Adipose tissue (tissue), 3 donors: ENCODE results near the gene PDK4. TPM values are rescaled to one million over a fixed set of nuclear protein-coding genes. Genes with fewer than 3 reads are reported as not detected.
"Not testable (repeated sequence)": the region's sequence is repeated elsewhere in the genome, so short reads cannot be mapped to it uniquely, and the experiment has no call there.

Source experiments
- H3K27ac ChIP-seq: one replicate; pipeline ENCODE4 v1.5.1; 2013; ENCODE audit warnings: low read depth, low read length
- WGBS, 3 donors: extraction: QIAGEN DNeasy Blood & Tissue Kit; methylation state at CpG; one replicate each; pipeline ENCODE4 v1.1.7; 2013; 5-methylcytosine and 5-hydroxymethylcytosine counted together
- polyA plus RNA-seq, 3 donors: library from polyadenylated mRNA; stranded (reverse); fragments of 200-250 nt; gene quantifications; one replicate each; pipeline ENCODE4 v1.2.3, GENCODE V29; 2013
- donor health status: healthy with polysubstance abuse.
- donor health status: Bipolar disorder and iron deficiency.
- donor health status: healthy.

PDK4 gene
- polyA plus RNA-seq, 3 donors: 106 to 387 (median 182) TPM

DNA sequence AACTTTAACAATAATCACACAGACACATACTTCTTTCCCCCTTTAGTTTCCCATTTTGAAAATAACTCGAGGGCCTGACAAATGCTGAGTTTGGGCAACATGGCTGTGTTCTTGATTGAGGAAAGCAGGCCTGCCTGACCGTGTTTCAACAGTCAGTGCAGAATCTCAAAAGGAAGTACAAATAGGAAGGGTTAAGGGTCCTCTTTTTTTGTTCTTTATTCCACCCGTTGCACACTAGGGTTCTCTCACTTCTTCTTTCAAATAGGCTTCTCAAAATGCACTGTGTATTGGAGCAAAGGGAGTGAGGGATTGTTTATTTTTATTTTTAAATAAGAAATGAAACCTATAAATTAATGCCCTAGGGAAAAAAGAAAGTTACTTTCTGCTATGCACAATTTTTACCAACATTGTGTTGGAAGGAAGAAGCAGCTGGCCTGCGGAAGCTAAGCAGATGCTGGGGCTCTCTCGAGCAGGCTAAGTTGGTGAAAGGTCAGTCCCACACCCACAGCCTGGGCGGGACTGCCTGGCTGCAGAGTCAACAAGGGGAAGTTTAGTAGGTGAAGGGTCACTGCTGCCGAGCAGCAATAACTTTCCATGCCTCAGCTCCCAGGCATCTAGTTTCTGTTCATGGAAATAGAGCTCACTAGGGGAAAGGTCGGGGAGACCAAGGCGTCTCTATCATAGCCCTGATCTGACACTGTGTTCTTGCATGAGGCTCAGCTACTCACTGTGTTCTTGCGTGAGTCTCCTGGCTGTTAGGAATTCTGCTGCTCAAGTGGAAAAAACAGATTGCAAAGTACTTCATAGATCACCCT is 12.2 kb upstream of the PDK4 start:
- 1 to 4% (median 3%) methylated on average over 10 of the region's 10 CpGs for WGBS, 3 donors
- H3K27ac ChIP-seq: peak overlapping the region; percentile 79

DNA sequence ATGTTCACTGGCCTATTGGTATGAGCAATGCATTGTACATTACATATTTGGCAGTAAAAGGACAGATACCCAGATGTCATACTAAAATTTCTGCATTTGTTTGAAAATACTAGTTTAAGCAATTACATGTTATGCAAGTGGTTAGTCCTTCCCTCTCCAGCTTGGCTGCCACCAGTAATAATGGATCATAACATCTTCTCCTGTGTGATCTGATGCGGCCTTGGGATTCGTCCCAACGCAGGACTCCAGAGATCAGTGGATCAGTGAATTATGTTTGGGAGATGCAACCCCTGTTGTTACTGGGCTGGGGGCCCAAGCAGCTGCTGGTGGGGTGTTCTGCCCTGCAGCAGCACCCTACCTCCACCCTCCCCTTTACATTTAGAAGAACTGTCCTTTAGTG is 11.2 kb upstream of the PDK4 start:
- WGBS, 3 donors: 62 to 74% (median 69%) methylated on average over 3 of the region's 3 CpGs
- peak overlapping the region; percentile 79 for H3K27ac ChIP-seq

DNA sequence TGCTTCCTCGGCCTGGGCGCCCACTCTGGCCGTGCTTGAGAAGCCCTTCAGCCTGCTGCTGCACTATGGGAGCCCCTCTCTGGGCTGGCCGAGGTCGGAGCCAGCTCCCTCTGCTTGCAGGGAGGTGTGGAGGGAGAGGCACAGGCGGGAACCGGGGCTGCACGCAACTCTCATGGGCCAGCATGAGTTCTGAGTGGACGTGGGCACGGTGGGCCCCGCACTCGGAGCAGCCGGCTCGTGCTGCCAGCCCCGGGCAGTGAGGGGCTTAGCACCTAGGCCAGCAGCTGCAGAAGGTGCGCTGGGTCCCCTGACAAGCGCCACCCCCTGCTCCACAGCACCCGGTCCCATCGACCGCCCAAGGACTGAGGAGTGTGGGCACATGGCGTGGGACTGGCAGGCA is 9.0 kb upstream of the PDK4 start:
- no peak overlapping the region for H3K27ac ChIP-seq
- 93 to 97% (median 96%) methylated on average over 19 to 21 of the region's 21 CpGs for WGBS, 3 donors

DNA sequence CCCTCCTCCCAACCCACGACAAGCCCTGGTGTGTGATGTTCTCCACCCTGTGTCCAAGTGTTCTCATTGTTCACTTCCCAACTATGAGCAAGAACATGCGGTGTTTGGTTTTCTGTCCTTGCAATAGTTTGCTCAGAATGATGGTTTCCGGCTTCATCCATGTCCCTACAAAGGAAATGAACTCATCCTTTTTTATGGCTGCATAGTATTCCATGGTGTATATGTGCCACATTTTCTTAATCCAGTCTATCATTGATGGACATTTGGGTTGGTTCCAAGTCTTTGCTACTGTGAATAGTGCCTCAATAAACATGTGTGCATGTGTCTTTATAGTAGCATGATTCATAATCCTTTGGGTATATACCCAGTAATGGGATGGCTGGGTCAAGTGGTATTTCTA is 8.5 kb upstream of the PDK4 start:
- WGBS, 3 donors: 83 to 90% (median 85%) methylated on average over 3 of the region's 3 CpGs
- not testable (repeated sequence) for H3K27ac ChIP-seq

DNA sequence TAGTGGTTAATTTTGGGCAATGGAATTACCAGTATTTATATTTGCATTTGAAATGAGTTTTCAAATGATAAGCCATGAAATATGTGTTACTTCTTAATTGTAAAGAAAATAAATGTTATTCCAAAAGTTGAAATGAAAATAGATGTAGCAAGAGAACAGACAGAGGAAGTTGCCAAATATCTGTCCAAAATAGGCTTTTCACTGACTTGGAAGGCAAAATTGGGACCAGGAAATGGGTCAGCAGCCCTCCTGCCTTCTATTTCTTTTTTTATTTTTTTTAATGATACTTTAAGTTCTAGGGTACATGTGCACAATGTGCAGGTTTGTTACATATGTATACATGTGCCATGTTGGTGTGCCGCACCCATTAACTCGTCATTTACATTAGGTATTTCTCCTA is 8.1 kb upstream of the PDK4 start:
- not testable (repeated sequence) for H3K27ac ChIP-seq
- 86 to 94% (median 93%) methylated on average over 2 of the region's 2 CpGs for WGBS, 3 donors

DNA sequence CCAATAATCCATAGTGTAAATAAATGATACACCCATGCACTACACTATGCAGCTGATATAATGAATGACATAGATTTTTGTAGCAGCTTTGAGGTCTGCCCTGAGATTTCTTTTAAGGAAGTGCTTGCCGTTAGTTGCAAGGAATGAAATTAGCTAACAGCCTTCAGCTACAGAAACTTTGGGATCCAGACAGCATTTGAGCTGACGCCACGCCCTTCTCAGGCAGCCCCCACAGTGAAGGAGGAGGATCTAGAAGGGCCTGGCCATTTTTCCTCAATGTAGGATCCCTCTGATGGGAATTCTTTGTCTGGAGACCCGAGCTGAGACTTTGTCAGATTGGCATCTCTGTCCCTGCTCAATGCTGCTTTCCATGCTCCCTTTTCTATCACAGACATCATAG is 6.1 kb upstream of the PDK4 start:
- 45 to 82% (median 45%) methylated on average over 4 of the region's 4 CpGs for WGBS, 3 donors
- H3K27ac ChIP-seq: no peak overlapping the region

DNA sequence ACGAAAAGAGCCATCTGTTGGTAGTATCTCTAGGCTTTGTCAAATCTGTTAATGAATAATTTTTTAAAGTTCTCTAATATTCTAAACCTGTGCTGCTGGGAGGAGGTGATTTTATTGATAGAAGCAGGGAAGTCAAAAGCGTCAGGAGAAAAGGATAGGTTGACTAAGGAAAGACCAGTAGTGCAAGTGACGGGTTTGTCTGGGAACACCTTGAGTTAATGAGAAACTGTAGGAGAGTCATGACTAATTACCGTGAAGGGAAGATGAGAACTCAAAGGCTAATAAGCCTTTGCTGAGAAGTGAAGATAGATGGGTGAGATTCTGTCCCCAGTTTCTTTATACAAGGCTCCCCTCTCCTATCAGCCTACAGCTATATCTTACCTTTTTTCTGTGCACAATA is 5.0 kb upstream of the PDK4 start:
- H3K27ac ChIP-seq: no peak overlapping the region
- 64 to 96% (median 87%) methylated on average over 4 of the region's 4 CpGs for WGBS, 3 donors

DNA sequence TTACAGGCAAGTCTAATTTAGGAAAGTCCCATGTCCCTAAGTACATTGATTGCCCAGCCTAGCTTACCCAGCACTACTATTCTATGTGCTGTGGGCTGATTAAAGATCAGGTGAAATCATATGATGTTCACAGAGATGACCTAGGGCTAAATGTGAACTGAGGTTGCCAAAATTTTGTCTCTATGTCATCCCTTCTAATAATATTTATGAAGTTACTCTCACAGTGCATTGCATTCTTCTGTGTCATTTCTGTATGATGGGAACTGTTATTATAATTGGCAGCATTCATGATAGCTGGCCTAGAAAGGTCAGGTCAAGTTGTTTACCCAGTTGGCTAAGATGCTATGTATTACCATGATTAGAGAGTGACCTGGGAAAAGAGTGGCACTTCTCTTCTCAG is 2.8 kb upstream of the PDK4 start:
- no peak overlapping the region for H3K27ac ChIP-seq

DNA sequence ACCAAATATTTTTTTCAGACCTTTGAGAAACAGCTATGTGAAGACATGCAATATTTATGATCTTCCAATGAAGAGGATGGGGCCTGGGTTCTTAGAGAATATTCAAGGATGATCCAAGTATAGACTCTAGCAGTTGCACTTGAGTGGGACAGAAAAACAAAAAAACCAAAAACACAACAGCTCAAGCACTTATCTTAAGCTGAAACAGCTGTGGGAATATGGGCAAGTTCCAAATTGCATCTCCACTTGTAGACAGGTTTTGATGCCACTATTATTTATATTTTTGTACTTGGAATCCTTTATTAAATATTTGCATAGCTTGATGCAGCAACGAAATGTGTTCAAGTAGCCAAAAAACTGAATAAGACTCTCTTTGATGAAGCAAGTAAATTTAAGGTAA is 2.2 kb upstream of the PDK4 start:
- WGBS, 3 donors: 43 to 67% (median 59%) methylated on average over 1 of the region's 1 CpG
- no peak overlapping the region for H3K27ac ChIP-seq

DNA sequence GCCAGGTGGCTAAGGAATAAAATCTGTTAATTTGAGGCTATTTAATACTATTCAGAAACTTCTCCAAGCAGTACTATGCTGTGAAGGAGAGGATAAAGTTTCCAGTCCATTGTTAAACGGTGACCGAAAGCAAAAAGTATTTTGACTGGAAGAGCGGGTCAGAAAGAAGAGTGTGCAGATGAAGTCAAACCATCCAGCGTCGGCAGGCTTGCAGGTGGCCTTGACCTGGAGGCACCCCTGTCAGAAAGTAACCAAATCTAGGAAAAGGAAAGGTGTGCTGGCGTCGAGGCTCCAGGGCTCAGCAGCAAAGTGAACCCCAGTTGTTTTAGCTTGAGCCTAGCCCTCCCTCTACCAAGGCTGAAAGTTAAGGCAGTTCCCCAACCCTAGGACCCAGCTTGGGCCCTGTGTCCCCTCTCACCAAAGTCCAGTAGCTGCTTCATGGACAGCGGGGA is 544 bp downstream of the PDK4 start:
- H3K27ac ChIP-seq: peak overlapping the region; percentile 90
- WGBS, 3 donors: 5 to 22% (median 12%) methylated on average over 8 of the region's 8 CpGs

DNA sequence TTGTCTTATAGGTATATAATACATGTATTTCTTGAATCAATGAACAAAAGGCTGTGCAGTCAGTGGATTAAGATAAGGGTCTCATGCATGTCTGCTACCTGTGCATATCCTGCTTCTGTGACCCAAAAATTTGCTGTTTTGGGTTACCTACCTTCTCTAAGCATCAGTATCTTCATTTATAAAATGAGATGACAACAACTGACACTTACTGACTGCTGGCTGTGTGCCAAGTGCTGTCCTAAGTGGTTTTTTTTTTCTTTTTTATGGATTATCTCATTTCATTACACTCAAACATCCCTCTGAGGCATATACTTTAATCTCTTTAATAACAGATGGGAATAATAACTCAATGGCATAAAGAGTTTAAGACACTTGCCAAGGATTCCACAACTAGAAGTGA is 2.1 kb downstream of the PDK4 start:
- no peak overlapping the region for H3K27ac ChIP-seq

DNA sequence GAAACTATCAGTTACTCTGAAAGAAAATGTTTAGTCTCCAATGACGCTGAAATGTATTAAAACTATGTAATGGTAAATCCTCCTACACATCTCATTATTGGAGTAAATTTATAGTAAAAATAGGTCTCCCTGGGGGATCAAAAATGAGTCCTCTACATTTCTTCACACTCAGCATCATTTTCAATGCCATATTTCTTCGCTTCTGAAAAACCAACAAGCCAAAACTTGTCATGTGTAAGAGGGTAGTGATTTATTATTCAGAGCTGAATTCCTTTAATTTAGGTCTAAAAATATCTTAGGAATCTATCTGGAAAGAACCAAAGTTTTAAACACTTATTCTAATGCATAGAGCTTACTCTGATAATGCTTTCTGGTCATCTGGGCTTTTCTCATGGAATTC is 3.0 kb downstream of the PDK4 start:
- no peak overlapping the region for H3K27ac ChIP-seq
- WGBS, 3 donors: 47 to 55% (median 50%) methylated on average over 2 of the region's 2 CpGs

DNA sequence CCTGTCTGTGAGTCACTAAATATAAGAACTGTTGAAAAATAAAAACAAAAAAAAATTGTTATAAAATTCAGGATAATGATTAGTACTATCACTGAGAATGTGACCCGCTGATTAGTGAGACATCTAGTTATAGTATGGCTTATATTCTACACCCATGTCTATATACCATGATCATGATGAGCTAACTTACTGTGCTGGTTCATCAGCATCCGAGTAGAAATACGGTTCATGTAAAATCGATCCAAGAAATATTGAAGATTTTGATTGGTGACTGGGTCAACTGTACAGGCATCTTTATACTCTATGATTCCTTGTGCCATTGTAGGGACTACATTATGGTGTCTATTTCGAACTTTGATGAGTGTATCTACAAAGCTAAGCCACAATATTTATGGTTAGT is 3.7 kb downstream of the PDK4 start:
- 70 to 91% (median 76%) methylated on average over 5 of the region's 5 CpGs for WGBS, 3 donors
- H3K27ac ChIP-seq: no peak overlapping the region

DNA sequence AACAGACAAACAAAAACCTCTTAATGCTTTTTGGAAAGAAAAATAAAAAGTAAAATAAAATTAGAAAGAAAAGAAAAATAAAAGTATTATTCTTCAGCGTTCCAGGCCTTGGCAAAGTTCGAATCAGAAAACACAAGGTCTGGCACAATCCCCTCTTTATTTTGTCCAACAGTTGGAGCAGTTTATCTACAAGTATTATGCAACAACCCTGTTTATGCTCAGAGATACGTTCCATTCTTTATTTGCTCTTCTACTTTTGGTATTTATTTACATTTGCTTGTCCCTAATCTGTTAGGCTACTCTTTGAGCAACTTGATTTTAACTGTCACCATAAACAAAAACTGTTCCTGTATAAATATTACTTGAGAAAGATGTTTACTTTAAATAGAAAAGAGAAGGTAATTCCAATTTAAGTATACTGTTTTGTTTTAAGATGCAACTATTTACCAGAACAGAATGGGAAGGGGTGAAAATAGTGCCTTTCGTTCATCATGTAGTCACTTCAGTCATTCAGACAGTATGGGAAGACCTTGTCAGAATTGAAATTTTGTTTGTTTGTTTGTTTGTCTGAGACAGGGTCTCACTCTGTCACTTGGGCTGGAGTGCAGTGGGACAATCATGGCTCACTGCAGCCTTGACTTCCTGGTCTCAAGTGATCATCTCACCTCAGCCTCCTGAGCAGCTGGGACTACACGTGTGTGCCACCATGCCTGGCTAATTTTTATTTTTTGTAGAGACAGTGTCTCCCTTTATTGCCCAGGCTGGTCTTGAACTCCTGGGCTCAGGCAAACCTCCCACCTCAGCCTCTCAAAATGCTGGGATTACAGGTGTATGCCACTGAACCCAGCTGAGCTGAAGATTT is 5.7 kb downstream of the PDK4 start:
- 18 to 61% (median 46%) methylated on average over 5 of the region's 5 CpGs for WGBS, 3 donors
- no peak overlapping the region for H3K27ac ChIP-seq

DNA sequence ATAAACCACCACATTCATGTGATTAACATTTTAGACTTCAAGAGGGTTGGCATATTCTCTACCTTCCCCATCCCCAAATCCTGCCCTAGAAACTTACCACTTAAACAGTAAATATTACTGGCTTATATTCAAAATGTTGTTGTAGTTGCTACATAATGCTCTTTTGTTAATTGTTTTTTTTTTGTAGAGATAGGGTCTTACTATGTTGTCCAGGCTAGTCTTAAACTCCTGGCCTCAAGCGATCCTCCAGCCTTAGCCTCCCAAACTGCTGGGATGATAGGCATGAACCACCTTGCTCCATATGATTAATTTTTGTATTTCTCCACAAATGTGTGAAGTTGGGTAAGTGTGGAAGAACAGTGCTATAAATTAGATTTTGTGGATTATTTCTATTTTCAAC is 6.5 kb downstream of the PDK4 start:
- WGBS, 3 donors: 95 to 100% (median 95%) methylated on average over 1 of the region's 1 CpG

DNA sequence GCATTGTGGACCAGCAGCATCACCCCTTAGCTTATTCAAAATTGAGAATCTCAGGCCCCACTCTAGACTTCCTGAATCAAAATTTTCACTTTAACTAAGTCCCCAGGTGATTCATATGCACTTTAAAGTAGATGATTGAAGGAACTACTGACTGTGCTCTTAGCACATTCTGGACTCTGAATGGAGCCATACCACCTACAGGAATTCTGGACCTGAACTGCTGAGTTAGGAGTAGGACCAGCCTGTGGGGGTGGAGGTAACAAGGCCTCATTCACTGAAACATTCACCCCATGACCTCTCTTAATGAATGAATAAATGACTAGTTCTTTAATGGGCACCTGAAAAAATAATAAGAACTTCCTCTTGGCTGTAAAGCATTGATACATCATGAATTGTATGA is 7.3 kb downstream of the PDK4 start:
- no peak overlapping the region for H3K27ac ChIP-seq

More for the DNA sequence above, 6.5 kb downstream of the PDK4 start:
- H3K27ac ChIP-seq: no peak overlapping the region

DNA sequence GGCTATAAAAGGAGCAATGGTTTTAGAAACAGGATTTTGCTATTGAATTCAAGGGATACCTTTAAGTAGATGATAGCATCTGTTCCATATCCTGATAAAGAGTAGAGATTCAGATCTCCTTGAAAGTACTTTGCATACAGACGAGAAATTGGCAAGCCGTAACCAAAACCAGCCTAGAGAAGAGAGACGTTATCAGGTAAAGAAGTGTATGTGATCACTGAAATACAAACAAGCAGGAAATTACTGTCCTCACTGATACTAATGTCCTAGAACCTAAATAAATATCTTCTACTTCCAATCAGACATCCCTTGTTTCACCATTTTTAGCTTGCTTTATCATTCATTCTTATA is 9.4 kb downstream of the PDK4 start:
- WGBS, 3 donors: 73 to 86% (median 76%) methylated on average over 3 of the region's 3 CpGs
- H3K27ac ChIP-seq: no peak overlapping the region

DNA sequence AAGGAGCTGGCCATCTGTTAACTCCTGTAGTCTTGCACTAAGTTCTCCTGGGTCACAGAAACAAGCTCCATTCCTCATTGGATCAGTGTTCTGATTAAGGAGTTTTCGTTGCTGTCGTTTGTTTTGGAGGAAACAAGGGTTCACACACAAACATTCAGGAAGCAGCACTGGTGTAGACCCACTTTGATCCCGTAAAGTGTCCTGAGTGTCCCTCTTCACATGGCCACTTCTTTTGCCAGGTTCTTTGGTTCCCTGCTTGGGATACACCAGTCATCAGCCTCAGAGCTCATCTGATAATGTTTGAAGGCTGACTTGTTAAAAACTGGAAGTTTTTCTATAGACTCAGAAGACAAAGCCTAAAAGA is 10.9 kb downstream of the PDK4 start:
- WGBS, 3 donors: 72 to 76% (median 74%) methylated on average over 3 of the region's 3 CpGs
- H3K27ac ChIP-seq: no peak overlapping the region

DNA sequence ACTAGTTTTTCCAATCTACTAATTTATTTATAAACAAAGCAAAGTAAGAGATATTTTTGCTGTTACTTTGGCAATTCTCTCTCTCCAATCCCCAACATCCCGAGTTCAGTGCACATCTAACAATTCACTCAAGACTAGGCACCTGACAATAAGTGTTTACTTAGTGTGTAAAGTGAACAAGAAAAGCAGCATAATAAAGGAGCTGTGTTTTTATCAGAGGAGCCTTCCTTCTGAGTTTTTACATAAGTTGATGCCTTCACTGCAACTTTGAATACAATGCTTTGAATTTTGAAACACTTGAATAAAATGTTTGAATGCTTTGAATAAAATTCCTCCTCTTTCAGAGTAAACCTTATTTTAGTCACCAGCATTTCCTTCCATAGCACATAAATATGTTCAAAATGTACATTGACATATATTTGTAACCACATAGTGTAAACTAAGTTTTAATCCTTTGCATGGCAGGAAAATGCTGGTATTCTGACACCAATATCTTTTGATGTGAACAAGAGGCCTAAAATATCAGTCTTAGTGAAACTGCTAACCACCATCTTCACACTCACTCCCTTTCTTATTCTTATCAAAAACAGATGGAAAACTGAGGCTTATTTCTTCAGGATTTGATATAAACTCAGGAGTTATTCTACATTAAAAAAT is 11.4 kb downstream of the PDK4 start:
- no peak overlapping the region for H3K27ac ChIP-seq
- WGBS, 3 donors: 81 to 85% (median 81%) methylated on average over 1 of the region's 1 CpG
